ENCODE results near the gene RANBP3L. TPM values are rescaled to one million over a fixed set of nuclear protein-coding genes. Genes with fewer than 3 reads are reported as not detected.
"Not testable (repeated sequence)": the region's sequence is repeated elsewhere in the genome, so short reads cannot be mapped to it uniquely, and the experiment has no call there.

RANBP3L gene
- total RNA-seq, 2 experiments from 2014 or later: not detected

- Mint-ChIP-seq H3K9me3 (no peaks in the 10 kb centered on the region), H3K27ac (no peak overlapping the region), H3K4me3 (no peak overlapping the region), H3K27me3 (peaks cover 3% of the 10 kb centered on the region), H3K36me3 (ENCODE audit: low read depth) (no peaks in the 10 kb centered on the region), H3K4me1 (ENCODE audit: low read depth) (no peaks in the 10 kb centered on the region)
- ChIA-PET POLR2A (no interaction called here), CTCF (no interaction called here)
- no peak for TF ChIP-seq CTCF (IDR thresholded peaks at IDR 0.05)
- DNase-seq (no peak), ATAC-seq (no peak)
- intact Hi-C loops (cut with micrococcal nuclease): no loop called here
Observed at GRCh38 chr5:36285837-36286615, 15.7 kb downstream of the RANBP3L start.

GRCh38 chr5:36283775-36284174 lies 17.9 kb downstream of the RANBP3L start:
- H3K27ac Mint-ChIP-seq; H3K27me3 Mint-ChIP-seq; DNase-seq; H3K9me3 Mint-ChIP-seq; POLR2A ChIA-PET; ATAC-seq; intact Hi-C loops (cut with micrococcal nuclease); H3K4me1 Mint-ChIP-seq (ENCODE audit: low read depth); H3K36me3 Mint-ChIP-seq (ENCODE audit: low read depth); H3K4me3 Mint-ChIP-seq: not testable (repeated sequence)
- CTCF ChIA-PET: interaction anchor here (0.8 kb wide), 1 partner anchor 19 kb away, joined by 3 read pairs; no protein-coding TSS in a partner anchor

- CTCF ChIA-PET: interaction anchor here (1.2 kb wide), 1 partner anchor 409 kb away, joined by 3 read pairs; no protein-coding TSS in a partner anchor
- intact Hi-C loops (cut with micrococcal nuclease): no loop called here
Observed at GRCh38 chr5:36281626-36282025, 20.1 kb downstream of the RANBP3L start.

GRCh38 chr5:36279054-36279698 lies 22.5 kb downstream of the RANBP3L start:
- Mint-ChIP-seq H3K4me3 (no peak overlapping the region), H3K4me1 (ENCODE audit: low read depth) (peaks cover 3% of the 10 kb centered on the region), H3K27me3 (peaks cover 8% of the 10 kb centered on the region), H3K36me3 (ENCODE audit: low read depth) (no peaks in the 10 kb centered on the region), H3K27ac (no peak overlapping the region), H3K9me3 (no peaks in the 10 kb centered on the region)
- intact Hi-C loops (cut with micrococcal nuclease): no loop called here
- DNase-seq: no peak
- no peak for TF ChIP-seq CTCF (IDR thresholded peaks at IDR 0.05)
- ChIA-PET POLR2A (no interaction called here), CTCF (no interaction called here)
- ATAC-seq: no peak

More at GRCh38 chr5:36281626-36282025, 20.1 kb downstream of the RANBP3L start:
- peaks cover 4% of the 10 kb centered on the region for H3K27me3 Mint-ChIP-seq
- DNase-seq (no peak), ATAC-seq (no peak)
- POLR2A ChIA-PET: no interaction called here
- H3K4me3 Mint-ChIP-seq: no peak overlapping the region
- no peak overlapping the region for H3K27ac Mint-ChIP-seq
- H3K9me3 Mint-ChIP-seq: no peaks in the 10 kb centered on the region
- H3K36me3 Mint-ChIP-seq (ENCODE audit: low read depth): no peaks in the 10 kb centered on the region
- H3K4me1 Mint-ChIP-seq (ENCODE audit: low read depth): peaks cover 3% of the 10 kb centered on the region
- no peak for TF ChIP-seq CTCF (IDR thresholded peaks at IDR 0.05)

- CTCF ChIA-PET: interaction anchor here (1.1 to 2.5 kb wide), 6 partner anchors 10 to 199 kb away, joined by 3 to 8 read pairs (median 3); partner anchors contain the start of gene NADK2
- intact Hi-C loops (cut with micrococcal nuclease): no loop called here
- Mint-ChIP-seq H3K4me3 (no peak overlapping the region), H3K27me3 (peaks cover 5% of the 10 kb centered on the region), H3K4me1 (ENCODE audit: low read depth) (peaks cover 3% of the 10 kb centered on the region), H3K27ac (no peak overlapping the region), H3K36me3 (ENCODE audit: low read depth) (no peaks in the 10 kb centered on the region), H3K9me3 (no peaks in the 10 kb centered on the region)
- DNase-seq: no peak
- no peak for TF ChIP-seq CTCF (IDR thresholded peaks at IDR 0.05)
- no peak for ATAC-seq
- POLR2A ChIA-PET: no interaction called here
Observed at GRCh38 chr5:36277521-36278176, 24.1 kb downstream of the RANBP3L start.

All from activated CD8-positive, alpha-beta T cell treated with anti-CD3 and anti-CD28 coated beads for 36 hours (primary cell).